Measurements from ENCODE around the gene KLK8.
"Not testable (repeated sequence)": the region's sequence is repeated elsewhere in the genome, so short reads cannot be mapped to it uniquely, and the experiment has no call there.

Gene KLK8

GRCh38 chr19:50974702-50975556 is 26.5 kb downstream of the KLK8 start:
- Histone ChIP-seq H4K20me1 (ENCODE audit: insufficient read depth, low read length) (no peaks in the 10 kb centered on the region), H3K27ac (ENCODE audit: low read depth, low read length, poor library complexity, severe bottlenecking) (no peak overlapping the region), H3K4me3 (ENCODE audit: low read depth, low read length, poor library complexity, severe bottlenecking) (no peak overlapping the region), H3K36me3 (ENCODE audit: insufficient read depth, low read length) (no peaks in the 10 kb centered on the region), H3K9ac (ENCODE audit: low read length) (no peak overlapping the region), H3K9me2 (ENCODE audit: low read depth, low read length) (no peaks in the 10 kb centered on the region), H3K27me3 (ENCODE audit: insufficient read depth, low read length) (no peaks in the 10 kb centered on the region), H3K4me2 (ENCODE audit: low read length) (no peak overlapping the region), H3K9me3 (ENCODE audit: low read length) (no peaks in the 10 kb centered on the region), H3F3A (ENCODE audit: insufficient read depth, low read length) (no peaks in the 10 kb centered on the region), H2AFZ (ENCODE audit: low read length) (no peak overlapping the region), H3K4me1 (ENCODE audit: insufficient read depth, low read length, severe bottlenecking) (no peaks in the 10 kb centered on the region), H3K79me2 (ENCODE audit: insufficient read depth, low read length) (no peaks in the 10 kb centered on the region)
- TF ChIP-seq CTCF (IDR thresholded peaks at IDR 0.05; ENCODE audit: low read length): no peak
- no peak for TF ChIP-seq EZH2 (IDR thresholded peaks at IDR 0.05; ENCODE audit: borderline replicate concordance, low read length)

- no peak overlapping the region for H2AFZ ChIP-seq (ENCODE audit: low read length)
- no peak overlapping the region for H3K27ac ChIP-seq (ENCODE audit: low read depth, low read length, poor library complexity, severe bottlenecking)
- TF ChIP-seq EZH2 (IDR thresholded peaks at IDR 0.05; ENCODE audit: borderline replicate concordance, low read length): no peak
- no peak for TF ChIP-seq CTCF (IDR thresholded peaks at IDR 0.05; ENCODE audit: low read length)
- H3K36me3 ChIP-seq (ENCODE audit: insufficient read depth, low read length): no peaks in the 10 kb centered on the region
- no peak overlapping the region for H3K4me2 ChIP-seq (ENCODE audit: low read length)
- no peak overlapping the region for H3K9ac ChIP-seq (ENCODE audit: low read length)
- H4K20me1 ChIP-seq (ENCODE audit: insufficient read depth, low read length): no peaks in the 10 kb centered on the region
- no peaks in the 10 kb centered on the region for H3K27me3 ChIP-seq (ENCODE audit: insufficient read depth, low read length)
- no peaks in the 10 kb centered on the region for H3K4me1 ChIP-seq (ENCODE audit: insufficient read depth, low read length, severe bottlenecking)
- H3F3A ChIP-seq (ENCODE audit: insufficient read depth, low read length): no peaks in the 10 kb centered on the region
- H3K9me2 ChIP-seq (ENCODE audit: low read depth, low read length): no peaks in the 10 kb centered on the region
- H3K4me3 ChIP-seq (ENCODE audit: low read depth, low read length, poor library complexity, severe bottlenecking): no peak overlapping the region
- no peaks in the 10 kb centered on the region for H3K79me2 ChIP-seq (ENCODE audit: insufficient read depth, low read length)
- no peaks in the 10 kb centered on the region for H3K9me3 ChIP-seq (ENCODE audit: low read length)
Measured at GRCh38 chr19:50972795-50973376, 28.5 kb downstream of the KLK8 start.

- H3K9me2 ChIP-seq (ENCODE audit: low read depth, low read length); H3K27me3 ChIP-seq (ENCODE audit: insufficient read depth, low read length); H2AFZ ChIP-seq (ENCODE audit: low read length); H3K9ac ChIP-seq (ENCODE audit: low read length); H3K4me2 ChIP-seq (ENCODE audit: low read length); H3K9me3 ChIP-seq (ENCODE audit: low read length); H3K79me2 ChIP-seq (ENCODE audit: insufficient read depth, low read length); H3F3A ChIP-seq (ENCODE audit: insufficient read depth, low read length); H3K27ac ChIP-seq (ENCODE audit: low read depth, low read length, poor library complexity, severe bottlenecking); H3K4me3 ChIP-seq (ENCODE audit: low read depth, low read length, poor library complexity, severe bottlenecking); H3K4me1 ChIP-seq (ENCODE audit: insufficient read depth, low read length, severe bottlenecking); H3K36me3 ChIP-seq (ENCODE audit: insufficient read depth, low read length); H4K20me1 ChIP-seq (ENCODE audit: insufficient read depth, low read length): not testable (repeated sequence)
Measured at GRCh38 chr19:50969810-50970209, 31.6 kb downstream of the KLK8 start.

- Histone ChIP-seq H3K4me2 (ENCODE audit: low read length) (no peak within 1 kb of the TSS), H3K9me3 (ENCODE audit: low read length) (no peaks in the 10 kb centered on the region), H2AFZ (ENCODE audit: low read length) (no peak within 1 kb of the TSS), H3K36me3 (ENCODE audit: insufficient read depth, low read length) (no peaks in the 10 kb centered on the region), H3K79me2 (ENCODE audit: insufficient read depth, low read length) (no peaks in the 10 kb centered on the region), H3K27ac (ENCODE audit: low read depth, low read length, poor library complexity, severe bottlenecking) (no peak within 1 kb of the TSS), H3K9me2 (ENCODE audit: low read depth, low read length) (no peaks in the 10 kb centered on the region), H3K4me1 (ENCODE audit: insufficient read depth, low read length, severe bottlenecking) (no peaks in the 10 kb centered on the region), H4K20me1 (ENCODE audit: insufficient read depth, low read length) (no peaks in the 10 kb centered on the region), H3K9ac (ENCODE audit: low read length) (no peak within 1 kb of the TSS), H3K27me3 (ENCODE audit: insufficient read depth, low read length) (no peaks in the 10 kb centered on the region), H3K4me3 (ENCODE audit: low read depth, low read length, poor library complexity, severe bottlenecking) (no peak within 1 kb of the TSS), H3F3A (ENCODE audit: insufficient read depth, low read length) (no peaks in the 10 kb centered on the region)
- TF ChIP-seq CTCF (IDR thresholded peaks at IDR 0.05; ENCODE audit: low read length): no peak
- TF ChIP-seq EZH2 (IDR thresholded peaks at IDR 0.05; ENCODE audit: borderline replicate concordance, low read length): no peak
Measured at GRCh38 chr19:50969413-50969760, 32.0 kb downstream of the KLK8 start, which contains the start of gene KLK6. Gene KLK6, minus strand, starts transcription at chr19:50969591. Its CDS starts 1,487 bp downstream, at chr19:50968104.

Data from OCI-LY1 (cell line).